ENCODE data around the gene IFNA17. TPM values are rescaled to one million over a fixed set of nuclear protein-coding genes. Genes with fewer than 3 reads are reported as not detected.
"Not testable (repeated sequence)": the region's sequence is repeated elsewhere in the genome, so short reads cannot be mapped to it uniquely, and the experiment has no call there.

Gene IFNA17
- total RNA-seq, 1 donor from 2014 or later, result not detected

- TF ChIP-seq CTCF (IDR thresholded peaks at IDR 0.05), result no peak
- peaks cover 10% of the 10 kb centered on the region for H3K27me3 Mint-ChIP-seq
- H3K36me3 Mint-ChIP-seq (ENCODE audit: low read depth), result no peaks in the 10 kb centered on the region
- H3K27ac Mint-ChIP-seq, result no peak overlapping the region
- ChIA-PET CTCF (no interaction called here), POLR2A (no interaction called here)
- intact Hi-C loops (cut with micrococcal nuclease), result no loop called here
- peaks cover 4% of the 10 kb centered on the region for H3K9me3 Mint-ChIP-seq
- DNase-seq (no peak), ATAC-seq (ENCODE audit: low read depth) (no peak)
- H3K4me1 Mint-ChIP-seq, result no peaks in the 10 kb centered on the region
- H3K4me3 Mint-ChIP-seq, result no peak overlapping the region
These were observed 22.8 kb downstream of the IFNA17 start for GRCh38 chr9:21205204-21205603.

DNA sequence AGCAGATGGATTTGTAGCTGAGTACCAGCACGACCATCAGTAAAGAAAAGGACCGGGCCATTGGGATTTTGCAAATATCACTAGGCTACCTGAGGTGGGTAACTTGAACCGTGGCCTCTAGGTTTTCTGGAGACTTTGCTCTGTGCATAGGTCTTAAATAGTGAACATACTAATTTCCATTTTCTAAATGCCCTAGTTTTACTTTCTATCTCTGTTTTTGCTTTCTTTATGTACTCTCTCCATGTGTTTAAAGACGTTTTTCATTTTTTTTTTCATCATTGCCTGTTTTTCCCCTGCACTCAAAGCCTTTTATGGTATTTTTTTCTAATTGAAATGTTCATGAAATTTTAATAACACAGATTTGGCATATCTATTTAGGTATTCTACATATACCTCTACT is 25.9 kb downstream of the IFNA17 start, which contains the start of gene IFNA7:
Gene IFNA7 (minus strand): TSS at position 101 of the 400 bp plus-strand sequence. CDS start 40 bp downstream, at position 61.
- CTCF ChIA-PET; H3K27me3 Mint-ChIP-seq; H3K9me3 Mint-ChIP-seq; H3K4me1 Mint-ChIP-seq; H3K27ac Mint-ChIP-seq; DNase-seq; H3K36me3 Mint-ChIP-seq (ENCODE audit: low read depth); POLR2A ChIA-PET; H3K4me3 Mint-ChIP-seq; intact Hi-C loops (cut with micrococcal nuclease); ATAC-seq (ENCODE audit: low read depth): not testable (repeated sequence)

- POLR2A ChIA-PET, result interaction anchor here (0.7 kb wide), 1 partner anchor 41 kb away, joined by 3 read pairs; no protein-coding TSS in a partner anchor
- not testable (repeated sequence) for H3K36me3 Mint-ChIP-seq (ENCODE audit: low read depth); H3K27me3 Mint-ChIP-seq; H3K9me3 Mint-ChIP-seq; DNase-seq
- peak overlapping the region; percentile 36 for H3K27ac Mint-ChIP-seq
- peaks cover 18% of the 10 kb centered on the region for H3K4me1 Mint-ChIP-seq
- CTCF ChIA-PET, result interaction anchor here (0.6 to 2.6 kb wide), 9 partner anchors 12 to 596 kb away, joined by 3 to 19 read pairs (median 5); no protein-coding TSS in a partner anchor
- peak overlapping the region; percentile 36 for H3K4me3 Mint-ChIP-seq
- peak; percentile 94 for ATAC-seq (ENCODE audit: low read depth)
- intact Hi-C loops (cut with micrococcal nuclease), result loop anchor here (1.0 to 5.0 kb wide), 6 partner anchors 123 to 594 kb away; partner anchors contain the start of genes IFNA1 and KLHL9
These were observed 32.9 kb downstream of the IFNA17 start for GRCh38 chr9:21194867-21195776.

GRCh38 chr9:21187487-21187886 is 40.5 kb downstream of the IFNA17 start, which contains the start of gene IFNA4:
IFNA4 (minus strand) TSS chr9:21187587; CDS start chr9:21187531, 56 bp downstream.
- CTCF ChIA-PET; POLR2A ChIA-PET; H3K27ac Mint-ChIP-seq; intact Hi-C loops (cut with micrococcal nuclease); H3K36me3 Mint-ChIP-seq (ENCODE audit: low read depth); H3K9me3 Mint-ChIP-seq; DNase-seq; H3K27me3 Mint-ChIP-seq; H3K4me3 Mint-ChIP-seq; ATAC-seq (ENCODE audit: low read depth): not testable (repeated sequence)
- H3K4me1 Mint-ChIP-seq, result peaks cover 15% of the 10 kb centered on the region

GRCh38 chr9:21182810-21183736 is 44.9 kb downstream of the IFNA17 start:
- not testable (repeated sequence) for H3K27ac Mint-ChIP-seq

More at GRCh38 chr9:21182810-21183736, 44.9 kb downstream of the IFNA17 start:
- not testable (repeated sequence) for H3K36me3 Mint-ChIP-seq (ENCODE audit: low read depth); H3K27me3 Mint-ChIP-seq; H3K9me3 Mint-ChIP-seq; DNase-seq
- peak; percentile 34 for TF ChIP-seq CTCF (IDR thresholded peaks at IDR 0.05)
- peak overlapping the region; percentile 24 for H3K4me3 Mint-ChIP-seq
- peaks cover 13% of the 10 kb centered on the region for H3K4me1 Mint-ChIP-seq
- POLR2A ChIA-PET, result interaction anchor here (0.7 kb wide), 1 partner anchor 620 kb away, joined by 3 read pairs; the partner anchor contains the start of gene MTAP
- intact Hi-C loops (cut with micrococcal nuclease), result loop anchor here (1.0 to 5.0 kb wide), 3 partner anchors 70 to 606 kb away; partner anchors contain the start of gene IFNA1
- CTCF ChIA-PET, result interaction anchor here (0.6 to 1.8 kb wide), 12 partner anchors 9 to 608 kb away, joined by 3 to 19 read pairs (median 4); no protein-coding TSS in a partner anchor
- ATAC-seq (ENCODE audit: low read depth), result peak; percentile 94

Other genes starting within 250 kb of the IFNA17 start
- 3.3 and 4.1 TPM in 2 replicates for gene HACD4, start 196.6 kb downstream of the IFNA17 start, total RNA-seq
- not detected in 2 replicates for gene IFNB1, start 150.3 kb downstream of the IFNA17 start, total RNA-seq
- gene IFNW1, start 86.4 kb downstream of the IFNA17 start, total RNA-seq, result not detected in 2 replicates
- gene IFNA21, start 61.6 kb downstream of the IFNA17 start, total RNA-seq, result not detected in 2 replicates
- not detected in 2 replicates for gene IFNA4, start 40.6 kb downstream of the IFNA17 start, total RNA-seq
- not detected in 2 replicates for gene IFNA7, start 26.0 kb downstream of the IFNA17 start, total RNA-seq
- gene IFNA10, start 21.1 kb downstream of the IFNA17 start, total RNA-seq, result not detected in 2 replicates
- not detected in 2 replicates for gene IFNA16, start 10.9 kb downstream of the IFNA17 start, total RNA-seq
- not detected in 2 replicates for gene IFNA14, start 11.8 kb upstream of the IFNA17 start, total RNA-seq
- not detected in 2 replicates for gene IFNA5, start 77.1 kb upstream of the IFNA17 start, total RNA-seq
- 13.1 and 13.8 TPM in 2 replicates for gene KLHL9, start 107.2 kb upstream of the IFNA17 start, total RNA-seq
- gene IFNA6, start 122.7 kb upstream of the IFNA17 start, total RNA-seq, result not detected in 2 replicates
- gene IFNA13, start 139.8 kb upstream of the IFNA17 start, total RNA-seq, result not detected in 2 replicates
- gene IFNA2, start 157.2 kb upstream of the IFNA17 start, total RNA-seq, result not detected in 2 replicates
- not detected in 2 replicates for gene IFNA8, start 180.9 kb upstream of the IFNA17 start, total RNA-seq
- gene IFNA1, start 212.2 kb upstream of the IFNA17 start, total RNA-seq, result not detected in 2 replicates

Measured in activated B cell treated with CpG ODN at 0.5 μM for 24 hours (primary cell).